ENCODE measurements around the gene ZNF883. TPM values are rescaled to one million over a fixed set of nuclear protein-coding genes. Genes with fewer than 3 reads are reported as not detected.

Gene ZNF883
- polyA plus RNA-seq, 1 of the 3 experiments (the other 2 are of a cell fraction), result 2.0 TPM

GRCh38 chr9:113012492-113012891 is 500 bp upstream of the ZNF883 start:
- no peaks in the 10 kb centered on the region for H3F3A ChIP-seq (replicated peaks; ENCODE audit: insufficient read depth)
- DNase-seq, result peak; percentile 37
- 37% methylated on average over 9 of the region's 9 CpGs for WGBS (ENCODE audit: low lambda C conversion rate)

GRCh38 chr9:113005777-113006176 is 6.2 kb downstream of the ZNF883 start:
- ChIA-PET CTCF (interaction anchor here (1.5 kb wide), 1 partner anchor 35 kb away, joined by 5 read pairs; no protein-coding TSS in a partner anchor), POLR2A (no interaction called here)
- H3K27ac ChIP-seq (ENCODE audit: low read depth in 2 of 2, low read length in 1 of 2), result no peak overlapping the region
- H3K4me3 ChIP-seq (ENCODE audit: low read depth in 2 of 2, low read length in 1 of 2), result no peak overlapping the region
- no peaks in the 10 kb centered on the region for H3K4me1 ChIP-seq (ENCODE audit: control insufficient read depth in 1 of 2, insufficient read depth in 2 of 2, low read depth in 1 of 2, low read length in 1 of 2)
- H3F3A ChIP-seq (replicated peaks; ENCODE audit: insufficient read depth), result no peaks in the 10 kb centered on the region
- H3K9me2 ChIP-seq, result no peaks in the 10 kb centered on the region
- no peaks in the 10 kb centered on the region for H3K79me2 ChIP-seq (ENCODE audit: insufficient read depth)
- H4K20me1 ChIP-seq (ENCODE audit: insufficient read depth), result no peaks in the 10 kb centered on the region
- no peak overlapping the region for H2AFZ ChIP-seq (ENCODE audit: low read depth)
- no peak overlapping the region for H3K9ac ChIP-seq
- WGBS (ENCODE audit: low lambda C conversion rate), result 13% methylated on average over 1 of the region's 1 CpG
- H3K9me3 ChIP-seq, result 0 out of 2 replicates have a peak, but pooled peaks cover 11% of the 10 kb centered on the region
- peaks cover 0 to 7% of the 10 kb centered on the region in 2 experiments for H3K36me3 ChIP-seq (replicated peaks in 1 of 2; ENCODE audit: control insufficient read depth in 1 of 2, insufficient read depth in 2 of 2, low read length in 1 of 2)
- no peak for DNase-seq
- no peak for TF ChIP-seq FOSL2 (IDR thresholded peaks at IDR 0.05; ENCODE audit: borderline replicate concordance, low read depth)
- TF ChIP-seq YY1 (IDR thresholded peaks at IDR 0.05; ENCODE audit: low read depth), result no peak
- no peak for TF ChIP-seq TCF12 (IDR thresholded peaks at IDR 0.05)
- TF ChIP-seq PBX3 (IDR thresholded peaks at IDR 0.05), result no peak
- no peak for TF ChIP-seq RXRA (IDR thresholded peaks at IDR 0.05; ENCODE audit: borderline replicate concordance, low read depth)
- no peak overlapping the region for H3K4me2 ChIP-seq
- no peaks in the 10 kb centered on the region for H3K27me3 ChIP-seq (ENCODE audit: insufficient read depth)

More at GRCh38 chr9:113012492-113012891, 500 bp upstream of the ZNF883 start:
- Histone ChIP-seq H3K4me2 (no peak overlapping the region; the same call in 1 of the 2 replicates), H3K9me3 (no peaks in the 10 kb centered on the region), H3K27ac (ENCODE audit: low read depth in 2 of 2, low read length in 1 of 2) (no peak overlapping the region; a peak in 1 of 4 replicates), H3K79me2 (ENCODE audit: insufficient read depth) (no peaks in the 10 kb centered on the region), H3K27me3 (ENCODE audit: insufficient read depth) (no peaks in the 10 kb centered on the region), H3K9ac (no peak overlapping the region), H3K4me1 (ENCODE audit: control insufficient read depth in 1 of 2, insufficient read depth in 2 of 2, low read depth in 1 of 2, low read length in 1 of 2) (peaks cover 0 to 3% of the 10 kb centered on the region in 2 experiments; a peak in 2 of 4 replicates), H3K4me3 (ENCODE audit: low read depth in 2 of 2, low read length in 1 of 2) (peak overlapping the region in 1 of 2 experiments; percentile 52; a peak in 2 of 4 replicates), H2AFZ (ENCODE audit: low read depth) (peak overlapping the region; percentile 71; the same call in 1 of the 2 replicates), H3K9me2 (no peaks in the 10 kb centered on the region), H4K20me1 (ENCODE audit: insufficient read depth) (no peaks in the 10 kb centered on the region), H3K36me3 (replicated peaks in 1 of 2; ENCODE audit: control insufficient read depth in 1 of 2, insufficient read depth in 2 of 2, low read length in 1 of 2) (no peaks in the 10 kb centered on the region)
- ChIA-PET POLR2A (interaction anchor here (0.7 to 1.5 kb wide), 2 partner anchors 10 to 633 kb away, joined by 3 read pairs; partner anchors contain the start of gene HSDL2), CTCF (interaction anchor here (1.0 to 1.2 kb wide), 3 partner anchors 13 to 100 kb away, joined by 3 to 4 read pairs (median 3); no protein-coding TSS in a partner anchor)
- TF ChIP-seq GABPA (IDR thresholded peaks at IDR 0.05; ENCODE audit: low read depth) (no peak), SMC3 (IDR thresholded peaks at IDR 0.05; ENCODE audit: low read depth, low read length) (no peak), TCF12 (IDR thresholded peaks at IDR 0.05) (no peak), POLR2AphosphoS5 (IDR thresholded peaks at IDR 0.05; ENCODE audit: low read depth, low read length) (no peak), EP300 (IDR thresholded peaks at IDR 0.05; ENCODE audit: borderline replicate concordance in 1 of 2, low read depth in 1 of 2, low read length in 1 of 2) (no peak), RFX5 (IDR thresholded peaks at IDR 0.05; ENCODE audit: low read length) (no peak)

Measured in SK-N-SH (cell line).